Activated T-helper 1 cell treated with Interleukin-2 at 50 U/mL for 16 hours (primary cell): ENCODE data around the gene SLC28A3.

Experiments
- DNase-seq: peaks from one replicate; pipeline ENCODE4 v3.0.0-alpha.2; 2020; ENCODE audit warnings: low read depth

Gene SLC28A3

GRCh38 chr9:84239343-84239742, 101.2 kb downstream of the SLC28A3 start:
- no peak for DNase-seq

GRCh38 chr9:84238652-84239051, 101.9 kb downstream of the SLC28A3 start:
- no peak for DNase-seq

- DNase-seq = no peak
Measured at GRCh38 chr9:84235511-84235910, 105.0 kb downstream of the SLC28A3 start.

GRCh38 chr9:84230355-84231145, 110.0 kb downstream of the SLC28A3 start:
- DNase-seq = no peak

GRCh38 chr9:84229191-84229590, 111.4 kb downstream of the SLC28A3 start:
- DNase-seq = no peak

GRCh38 chr9:84228130-84228720, 112.3 kb downstream of the SLC28A3 start:
- DNase-seq = no peak

GRCh38 chr9:84226126-84226525, 114.4 kb downstream of the SLC28A3 start:
- no peak for DNase-seq
